DMS114 treated with DMSO at 0.1 percent for 48 hours (cell line): ENCODE data around the gene IFNGR2.
"Not testable (repeated sequence)": the region's sequence is repeated elsewhere in the genome, so short reads cannot be mapped to it uniquely, and the experiment has no call there.

ENCODE experiments used
- DNase-seq: peaks from one replicate; lab custom pipeline; 2025; ENCODE audit not compliant: unreplicated experiment; lab: John Stamatoyannopoulos, UW

IFNGR2 gene

DNA sequence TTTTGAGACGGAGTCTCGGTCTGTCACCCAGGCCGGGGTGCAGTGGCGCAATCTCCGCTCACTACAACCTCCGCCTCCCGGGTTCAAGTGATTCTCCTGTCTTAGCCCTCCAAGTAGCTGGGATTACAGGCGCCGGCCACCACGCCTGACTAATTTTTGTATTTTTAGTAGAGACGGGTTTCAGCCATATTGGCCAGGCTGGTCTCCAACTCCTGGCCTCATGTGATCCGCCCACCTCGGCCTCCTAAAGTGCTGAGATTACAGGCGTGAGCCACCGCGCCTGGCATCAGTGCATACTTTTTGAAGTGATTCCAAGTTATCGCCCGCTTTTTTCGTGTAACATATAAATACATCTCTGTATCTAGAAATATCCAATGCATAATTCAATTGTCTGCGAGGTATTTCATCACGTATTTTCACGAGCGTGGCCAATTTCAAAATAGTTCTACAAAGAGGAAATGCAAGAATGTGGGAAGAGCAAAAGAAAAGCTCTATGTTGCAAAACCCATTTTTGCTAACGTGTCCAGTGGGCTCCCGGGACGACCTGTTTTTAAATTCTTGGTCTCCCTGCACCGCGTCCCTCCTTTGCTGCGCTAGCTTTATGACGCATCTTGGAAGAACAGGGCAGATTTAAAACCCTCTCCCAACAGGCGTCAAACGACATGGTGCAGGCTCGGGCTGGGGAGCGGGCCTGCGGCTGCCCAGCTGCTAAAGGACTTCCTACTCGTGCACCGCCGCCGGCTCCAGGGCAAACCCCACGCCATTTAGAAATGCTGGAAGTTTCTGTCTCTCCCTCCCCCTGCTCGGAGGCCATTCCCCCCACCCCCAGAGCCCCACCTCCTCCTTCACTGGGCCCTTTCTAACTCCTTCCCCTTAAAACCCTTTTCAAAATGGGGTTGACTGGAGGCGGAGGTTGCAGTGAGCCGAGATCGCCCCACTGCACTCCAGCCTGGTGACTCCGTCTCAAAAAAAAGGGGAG, 923 bp upstream of the IFNGR2 start:
- peak; percentile 14 for DNase-seq

DNA sequence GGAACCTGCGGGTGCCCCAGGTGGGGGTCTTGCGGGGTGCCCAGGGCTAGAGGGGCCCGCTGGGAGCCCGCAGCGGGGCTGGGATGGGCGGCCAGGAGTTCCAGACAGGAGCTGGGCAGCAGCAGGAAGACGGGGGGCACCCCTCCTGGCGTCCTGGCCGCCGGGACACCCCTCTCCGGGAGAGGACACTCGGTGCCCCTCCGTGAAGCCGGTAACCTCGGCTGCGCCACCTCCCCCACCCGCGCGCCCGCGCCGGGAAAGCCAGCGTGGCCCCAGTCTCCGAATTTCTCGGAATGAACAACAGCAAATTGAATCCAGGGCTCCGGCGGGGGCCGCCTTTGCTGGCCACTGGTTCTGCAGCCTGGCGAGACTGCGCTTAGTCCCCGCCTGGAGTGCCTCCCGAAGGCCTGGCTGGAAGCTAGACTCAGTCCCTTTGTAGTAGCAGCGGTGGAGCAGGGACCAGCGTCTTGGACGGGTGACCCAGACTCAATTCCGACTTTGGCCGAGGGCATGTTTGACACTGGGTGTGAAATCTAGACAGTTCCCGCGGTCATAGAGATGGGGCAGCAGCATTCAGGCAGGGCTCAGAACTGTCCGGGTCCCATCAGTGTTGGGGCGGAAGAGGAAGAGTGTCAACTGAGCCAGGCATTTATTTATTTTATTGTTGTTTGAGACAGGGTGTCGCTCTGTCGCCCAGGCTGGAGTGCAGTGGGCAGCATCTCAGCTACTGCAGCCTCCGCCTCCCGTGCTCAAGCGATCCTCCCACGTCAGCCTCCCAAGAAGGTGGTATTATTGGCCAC, 773 bp downstream of the IFNGR2 start:
- DNase-seq: no peak

DNA sequence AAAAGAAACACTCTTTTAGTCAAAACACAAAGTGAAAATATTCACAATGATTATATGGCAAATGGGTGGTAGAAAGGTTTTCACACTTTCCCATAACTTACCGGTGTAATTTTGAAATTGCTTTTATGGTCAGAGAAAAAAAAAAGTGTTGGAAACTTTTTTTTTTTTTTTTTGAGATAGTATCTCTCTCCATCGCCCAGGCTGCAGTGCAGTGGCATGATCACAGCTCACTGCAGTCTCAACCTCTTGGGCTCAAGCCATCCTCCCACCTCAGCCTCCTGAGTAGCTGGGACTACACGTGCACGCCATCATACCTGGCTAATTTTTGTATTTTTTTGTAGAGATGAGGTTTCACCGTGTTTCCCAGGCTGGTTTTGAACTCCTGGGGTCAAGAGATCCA, 3.3 kb downstream of the IFNGR2 start:
- no peak for DNase-seq

DNA sequence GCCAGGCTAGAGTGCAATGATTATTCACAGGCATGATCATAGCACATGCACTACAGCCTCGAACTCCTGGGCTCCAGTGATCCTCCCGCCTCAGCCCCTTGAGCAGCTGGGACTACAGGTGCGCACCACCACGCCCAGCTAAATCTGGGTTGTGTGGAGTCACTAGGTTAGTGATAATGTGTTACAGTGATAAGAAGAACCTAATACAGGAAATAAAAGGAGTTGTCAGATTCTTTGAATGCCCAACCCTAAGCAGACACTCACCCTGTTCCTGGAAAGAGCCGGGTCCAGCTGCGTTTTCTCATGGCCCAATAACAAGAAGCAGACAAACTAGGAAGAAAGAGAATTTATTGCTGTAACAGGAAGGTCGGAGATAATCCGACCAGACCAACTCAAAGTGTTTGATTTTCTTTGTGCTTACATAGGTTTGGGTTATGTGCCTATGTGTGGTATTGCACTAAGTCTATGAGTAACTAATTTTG, 8.8 kb downstream of the IFNGR2 start:
- DNase-seq: no peak

DNA sequence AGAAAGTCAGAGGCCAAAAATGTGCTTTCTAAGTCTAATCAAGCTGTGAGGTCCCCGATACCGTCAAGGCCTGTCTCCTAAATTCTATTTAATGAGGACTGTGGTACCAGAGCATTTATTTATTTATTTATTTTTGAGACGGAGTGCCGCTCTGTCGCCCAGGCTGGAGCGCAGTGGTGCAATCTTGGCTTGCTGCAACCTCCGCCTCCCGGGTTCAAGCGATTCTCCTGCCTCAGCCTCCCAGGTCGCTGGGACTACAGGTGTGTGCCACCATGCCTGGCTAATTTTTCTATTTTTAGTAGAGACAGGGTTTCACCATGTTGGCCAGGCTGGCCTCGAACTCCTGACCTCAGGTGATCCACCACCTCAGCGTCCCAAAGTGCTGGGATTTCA, 9.2 kb downstream of the IFNGR2 start:
- not testable (repeated sequence) for DNase-seq

DNA sequence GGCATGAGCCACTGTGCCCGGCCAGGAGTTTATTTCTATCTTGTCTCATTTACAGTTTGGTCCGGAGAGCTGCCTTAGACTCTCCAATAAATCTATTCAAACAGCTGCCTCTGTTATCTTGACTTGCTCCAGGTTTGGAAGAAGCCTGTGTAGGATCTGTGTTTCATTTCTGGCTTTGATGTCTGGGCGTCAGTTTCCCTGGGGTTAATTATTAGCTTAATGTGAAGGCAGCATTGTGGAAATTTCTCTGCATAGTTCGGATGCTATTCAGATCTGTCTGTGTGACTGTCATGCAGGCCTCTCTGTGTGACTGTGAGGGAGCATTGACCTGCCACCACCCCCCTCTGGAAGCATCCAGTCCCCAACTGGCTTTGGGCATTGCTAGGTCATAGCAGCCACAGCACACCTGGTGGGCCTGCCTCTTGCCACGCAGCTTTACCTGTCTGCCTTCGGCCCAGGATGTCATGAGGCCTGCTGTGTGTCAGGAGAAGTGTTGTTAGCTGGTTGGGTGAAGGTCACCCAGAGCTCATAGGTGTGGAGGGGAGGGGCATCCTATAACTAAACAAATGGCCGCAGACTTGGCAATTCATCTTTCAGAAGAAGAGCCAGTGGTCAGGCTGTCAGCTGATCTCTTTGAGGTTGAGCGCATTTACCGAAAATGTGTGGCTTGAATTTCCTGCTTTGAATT, 9.8 kb downstream of the IFNGR2 start:
- DNase-seq: no peak

DNA sequence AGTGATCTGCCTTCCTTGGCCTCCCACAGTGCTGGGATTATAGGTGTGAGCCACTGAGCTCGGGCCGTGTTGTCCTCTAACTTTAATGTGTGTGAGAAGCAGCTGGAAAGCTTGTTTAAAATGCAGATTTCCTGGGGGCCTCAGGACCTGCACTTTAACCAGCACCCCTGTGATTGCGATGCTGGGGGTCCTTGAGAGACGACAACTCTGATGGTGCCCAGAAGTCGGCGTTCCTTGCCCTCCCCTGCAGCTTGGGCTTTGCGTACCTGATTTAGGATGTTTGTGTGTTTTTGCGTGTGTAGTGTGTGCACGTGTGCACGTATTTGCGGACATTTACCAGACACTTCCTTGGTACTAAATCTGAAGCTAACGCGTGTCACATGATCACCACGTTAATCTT, 10.9 kb downstream of the IFNGR2 start:
- no peak for DNase-seq

DNA sequence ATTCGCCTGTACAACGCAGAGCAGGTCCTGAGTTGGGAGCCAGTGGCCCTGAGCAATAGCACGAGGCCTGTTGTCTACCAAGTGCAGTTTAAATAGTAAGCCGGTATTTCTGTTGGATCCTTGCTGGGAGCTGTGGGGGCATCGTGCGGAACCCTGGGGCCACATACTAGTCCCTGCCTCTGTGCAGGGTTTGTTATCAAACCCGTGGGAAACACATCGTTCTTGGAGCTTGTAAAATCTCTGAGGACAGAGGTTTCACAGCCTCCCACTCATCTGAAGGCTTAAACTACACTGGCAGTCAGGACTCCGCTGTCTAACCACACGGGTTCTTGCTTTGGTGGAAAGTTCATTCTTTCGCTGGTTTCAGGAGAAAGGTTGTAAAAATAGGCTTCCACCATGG, 11.7 kb downstream of the IFNGR2 start:
- DNase-seq: no peak

DNA sequence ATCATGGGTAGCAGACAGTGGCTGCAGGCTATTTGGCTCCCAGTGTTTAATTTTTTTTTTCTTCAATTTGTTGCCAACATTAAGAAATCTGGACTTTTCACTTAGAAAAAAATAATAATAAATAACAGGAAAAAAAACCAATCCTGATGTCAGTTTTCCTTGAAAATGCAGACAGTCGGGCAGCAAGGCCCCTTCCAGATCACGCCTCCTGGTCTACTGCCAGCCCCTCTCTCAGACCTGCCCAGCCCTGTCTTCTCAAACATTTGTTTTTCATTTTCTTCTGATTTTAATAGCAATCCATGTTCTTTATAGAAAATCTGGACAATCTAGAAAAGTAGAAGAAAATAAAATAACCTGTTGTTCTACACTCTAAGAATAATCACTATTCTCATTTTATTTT, 15.5 kb downstream of the IFNGR2 start:
- no peak for DNase-seq

DNA sequence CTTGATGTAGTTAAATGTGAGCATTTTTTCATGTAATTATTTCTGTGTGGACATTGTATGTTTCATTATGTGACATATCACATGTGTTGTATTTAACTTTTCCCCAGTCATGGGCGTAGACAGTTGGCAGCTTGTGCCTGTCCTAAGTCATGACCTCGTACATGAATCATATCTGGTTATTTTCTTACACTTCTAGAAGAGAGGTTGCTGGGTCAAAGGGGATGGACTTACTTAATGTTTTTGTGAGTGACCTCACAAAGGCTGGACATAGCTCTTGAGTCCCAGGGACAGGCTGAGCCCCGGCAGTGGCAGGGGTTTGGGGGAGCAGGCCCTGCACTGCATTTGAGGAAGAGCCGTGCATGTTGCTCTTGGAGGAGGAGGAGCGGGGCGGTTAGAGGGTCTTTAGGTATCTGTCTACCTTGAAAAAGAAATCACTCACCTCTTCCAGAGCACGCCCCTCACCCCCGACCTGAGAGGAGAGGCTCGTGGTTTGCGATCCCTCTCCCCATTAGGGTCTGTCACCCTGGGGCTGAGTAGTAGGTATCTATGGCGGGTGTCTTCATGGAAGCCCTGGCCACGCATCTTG, 16.4 kb downstream of the IFNGR2 start:
- no peak for DNase-seq

DNA sequence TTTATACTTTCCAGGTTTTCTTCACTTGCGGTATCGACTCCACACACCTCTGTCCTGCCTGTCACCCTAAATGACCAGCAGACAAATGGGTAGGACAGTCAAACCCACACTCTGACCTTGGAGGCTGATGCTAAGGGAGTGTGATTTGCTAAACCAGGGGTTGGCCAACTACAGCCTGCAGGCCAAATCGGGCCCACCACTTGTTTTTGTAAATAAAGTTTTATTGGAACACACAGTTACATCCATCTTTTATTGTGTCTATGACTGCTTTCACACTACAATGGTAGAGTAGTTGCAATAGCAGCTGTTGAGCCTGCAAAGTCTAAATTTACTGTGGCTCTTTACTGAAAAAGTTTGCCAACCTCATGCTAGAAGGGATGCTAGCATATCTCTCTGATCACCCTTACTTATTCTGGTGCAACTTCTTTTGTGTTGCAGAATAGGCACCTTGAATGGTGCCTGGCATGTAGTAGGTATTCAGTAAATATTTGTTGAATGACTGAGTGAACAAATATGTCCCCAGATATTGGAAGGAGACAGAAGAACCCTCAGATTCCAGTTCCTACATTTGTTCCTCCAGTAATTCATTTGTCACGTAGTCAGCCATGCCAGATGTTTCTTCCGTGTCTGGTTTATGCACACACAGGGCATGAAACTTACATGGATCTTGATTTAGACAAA, 18.6 kb downstream of the IFNGR2 start:
- DNase-seq: no peak

DNA sequence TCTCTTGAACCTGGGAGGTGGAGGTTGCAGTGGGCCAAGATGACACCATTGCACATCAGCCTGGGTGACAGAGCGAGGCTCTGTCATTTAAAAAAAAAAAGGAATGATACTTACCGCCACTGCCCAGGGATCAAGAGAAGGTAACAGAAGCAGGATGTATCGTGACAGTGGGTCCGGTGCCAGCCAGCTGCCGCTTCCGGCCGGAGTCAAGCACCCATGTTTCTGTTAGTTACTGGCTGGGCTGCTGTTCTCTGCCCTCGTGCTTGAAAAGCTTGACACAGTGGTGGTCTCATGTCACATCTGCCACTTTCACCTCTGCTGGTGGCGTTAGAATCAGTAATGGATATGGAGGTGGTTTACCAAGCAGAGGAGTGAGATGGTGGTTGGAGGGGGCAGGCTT, 21.0 kb downstream of the IFNGR2 start:
- no peak for DNase-seq

DNA sequence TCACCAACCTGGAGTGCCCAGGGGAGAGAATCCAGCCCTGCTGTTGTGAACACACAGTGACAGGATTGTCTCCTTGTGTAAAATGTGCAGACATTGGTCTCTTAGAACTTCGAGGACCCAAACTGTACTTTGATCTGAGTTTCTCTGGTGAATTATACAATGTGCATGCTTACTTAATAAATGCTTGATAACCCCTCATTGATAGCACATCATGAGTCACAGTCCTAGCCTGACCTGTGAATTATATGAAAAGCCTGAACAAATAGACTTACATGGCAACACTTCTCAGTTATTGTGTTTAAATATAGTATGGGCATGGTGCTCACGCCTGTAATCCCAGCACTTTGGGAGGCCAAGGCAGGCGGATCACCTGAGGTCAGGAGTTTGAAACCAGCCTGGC, 22.6 kb downstream of the IFNGR2 start:
- DNase-seq: no peak

DNA sequence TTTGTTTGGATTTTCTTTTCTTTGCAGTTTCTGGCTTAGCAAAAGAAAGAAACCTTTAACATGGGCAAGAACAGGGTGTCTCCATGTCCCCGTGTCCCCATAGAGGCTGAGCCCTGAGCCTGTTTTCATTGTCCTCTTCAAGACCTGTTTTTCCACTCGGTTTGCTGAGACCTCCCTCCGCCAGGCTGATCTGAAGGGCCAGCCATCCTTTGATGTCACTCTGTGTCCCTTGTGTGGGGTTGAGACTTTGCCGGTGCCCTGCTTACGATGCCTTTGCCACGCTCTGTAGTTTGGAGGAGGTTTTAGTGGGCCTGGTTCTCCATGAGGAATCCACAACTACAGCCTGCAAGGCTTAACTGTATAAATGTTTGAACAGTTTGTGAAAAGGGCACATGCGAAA, 23.8 kb downstream of the IFNGR2 start:
- no peak for DNase-seq

DNA sequence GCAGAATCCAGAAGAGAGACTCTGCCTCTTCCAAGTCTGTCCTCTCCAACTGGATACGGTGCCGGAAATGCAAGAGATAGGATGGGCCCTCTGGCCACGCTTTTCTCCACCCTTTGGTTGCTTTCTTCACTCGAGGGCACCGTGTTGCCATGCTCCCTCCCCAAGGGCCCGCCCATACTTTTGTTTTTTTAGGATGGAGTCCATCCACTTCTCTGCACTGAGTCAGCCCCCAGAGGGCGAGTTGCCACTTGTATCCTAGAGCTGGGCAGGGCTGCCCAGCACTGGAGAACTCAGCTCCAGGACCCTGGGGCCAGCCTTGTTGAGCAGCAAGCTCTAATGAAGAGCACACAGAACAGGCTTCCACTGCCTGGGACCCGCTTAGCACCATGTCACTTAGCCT, 25.5 kb downstream of the IFNGR2 start:
- no peak for DNase-seq

DNA sequence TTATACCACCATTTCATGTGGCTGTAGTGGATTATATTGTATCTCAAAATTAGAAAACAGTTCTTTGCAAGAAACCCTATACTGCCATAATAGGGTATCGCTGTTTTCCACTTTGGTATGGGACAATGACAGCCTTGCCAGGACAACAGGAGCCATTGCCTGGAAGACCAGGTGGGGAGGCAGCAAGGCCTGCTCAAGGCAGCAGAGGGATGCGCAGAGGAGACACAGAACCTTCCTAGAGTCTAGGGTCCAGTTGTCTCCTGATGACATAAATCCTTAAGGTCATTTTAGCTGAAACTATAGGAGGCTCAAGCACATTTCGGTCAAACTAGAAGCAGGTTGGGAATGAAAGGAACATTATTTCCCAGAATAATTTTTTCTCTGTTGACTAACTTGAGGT, 27.6 kb downstream of the IFNGR2 start:
- no peak for DNase-seq

DNA sequence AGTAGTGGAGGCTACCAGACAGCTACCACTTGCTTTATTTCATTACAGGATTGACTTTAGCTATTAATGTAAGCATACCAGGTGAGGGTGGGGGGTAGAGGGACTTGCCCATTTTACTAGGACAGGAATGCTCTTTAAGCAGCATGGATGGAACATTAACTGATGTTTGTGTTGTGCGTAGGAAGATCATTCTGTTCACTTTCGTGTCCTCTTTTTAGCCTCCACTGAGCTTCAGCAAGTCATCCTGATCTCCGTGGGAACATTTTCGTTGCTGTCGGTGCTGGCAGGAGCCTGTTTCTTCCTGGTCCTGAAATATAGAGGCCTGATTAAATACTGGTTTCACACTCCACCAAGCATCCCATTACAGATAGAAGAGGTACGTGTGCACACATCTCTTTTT, 29.3 kb downstream of the IFNGR2 start:
- DNase-seq: no peak

DNA sequence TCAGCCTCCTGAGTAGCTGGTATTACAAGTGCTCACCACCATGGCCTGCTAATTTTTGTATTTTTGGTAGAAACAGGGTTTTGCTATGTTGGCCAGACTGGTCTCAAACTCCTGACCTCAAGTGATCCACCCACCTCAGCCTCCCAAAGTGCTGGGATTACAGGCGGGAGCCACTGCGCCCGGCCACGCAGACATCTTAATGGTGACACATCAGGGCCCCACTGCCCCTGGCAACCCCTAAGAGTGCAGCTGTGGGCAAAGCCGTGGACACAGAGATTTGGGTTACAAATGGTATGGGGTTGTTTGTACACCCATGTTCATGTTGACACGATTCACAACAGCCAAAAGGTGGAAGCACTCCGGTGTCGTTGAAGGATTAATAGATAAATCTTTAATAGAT, 29.8 kb downstream of the IFNGR2 start:
- no peak for DNase-seq

DNA sequence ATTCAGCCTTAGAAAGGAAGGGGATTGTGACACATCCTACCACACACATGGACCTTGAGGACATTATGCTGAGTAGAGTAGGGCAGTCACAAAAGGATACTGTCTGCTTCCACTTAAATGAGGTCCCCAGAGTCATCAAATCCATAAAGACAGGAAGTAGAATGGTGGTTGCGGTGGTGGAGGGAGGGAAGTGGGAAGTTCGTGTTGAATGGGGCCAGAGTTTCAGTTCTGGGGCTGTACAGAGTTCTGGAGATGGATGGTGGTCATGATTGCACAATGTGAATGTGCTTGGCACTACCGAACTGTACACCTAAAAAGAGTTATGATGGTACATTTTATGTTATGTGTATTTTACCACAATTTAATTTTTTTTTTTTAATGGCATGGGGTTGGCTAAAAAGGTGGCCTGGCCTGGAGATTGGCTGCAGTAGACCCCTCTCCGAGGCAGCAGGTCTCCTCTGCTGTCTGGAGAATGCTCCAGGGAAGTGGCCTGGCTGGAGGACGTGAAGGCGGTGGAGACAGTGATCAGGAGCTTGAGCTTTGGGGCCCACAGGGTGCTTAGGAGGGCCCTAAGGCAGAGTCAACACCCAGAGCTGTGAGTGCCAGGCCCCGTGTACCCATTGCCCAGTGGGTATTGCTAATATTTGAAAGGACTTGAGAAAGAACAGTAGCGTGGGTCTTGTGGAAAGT, 30.4 kb downstream of the IFNGR2 start:
- no peak for DNase-seq

DNA sequence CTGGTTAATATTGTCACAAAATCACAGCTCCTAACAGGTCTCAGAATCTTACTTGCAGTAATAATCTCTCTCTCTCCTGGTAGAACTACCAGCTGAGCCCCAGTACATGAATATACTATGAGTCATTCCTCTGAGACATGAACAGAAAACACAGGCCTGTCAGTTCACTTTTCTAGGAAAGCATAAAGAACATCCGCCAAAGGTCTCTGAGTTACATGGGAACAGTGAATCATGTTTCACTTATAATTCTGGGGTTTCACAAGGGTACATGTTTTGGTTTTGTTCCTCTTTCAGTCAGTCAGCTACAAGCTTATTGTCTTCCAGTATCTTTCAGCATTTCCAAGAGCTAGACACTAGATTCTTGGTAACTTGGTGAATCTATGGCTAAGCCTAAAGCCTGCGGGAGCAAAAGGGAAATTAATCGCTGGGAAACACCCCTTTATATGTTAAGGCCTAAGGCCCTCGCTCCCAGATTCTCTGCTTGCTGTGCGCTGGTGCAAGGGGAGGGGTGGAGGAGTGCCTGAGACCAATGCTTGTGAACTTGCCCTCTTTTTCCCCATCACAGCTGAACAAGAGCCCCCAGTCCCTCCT, 31.7 kb downstream of the IFNGR2 start:
- DNase-seq: no peak
